Esophagus squamous epithelium (tissue), 5 donors: ENCODE results near the gene NXN. TPM values are rescaled to one million over a fixed set of nuclear protein-coding genes. Genes with fewer than 3 reads are reported as not detected.

Experiments
- DNase-seq: peaks from one replicate; lab custom pipeline; 2025; lab: John Stamatoyannopoulos, UW
- H3K27ac ChIP-seq, 4 donors: fragments of 200-600 bp; sonication (generic); one replicate each; pipeline ENCODE4 v1.5.1; 2016 to 2019; ENCODE audit warnings: mild to moderate bottlenecking in 1 of 4
- H3K27me3 ChIP-seq, 4 donors: fragments of 200-600 bp; sonication (generic); 1 replicate in 3 of 4; 2 replicates in 1 of 4; pipeline versions ENCODE4 v1.5.1 to v1.6.0; 2017 to 2021; ENCODE audit warnings: antibody characterized with exemption in 1 of 4
- H3K36me3 ChIP-seq, 3 donors: fragments of 200-600 bp; sonication (generic); one replicate each; pipeline ENCODE4 v1.5.1; 2016 to 2019
- H3K4me1 ChIP-seq, 3 donors: fragments of 200-600 bp; sonication (generic); one replicate each; pipeline ENCODE4 v1.5.1; 2017 to 2019
- H3K4me3 ChIP-seq, 4 donors: fragments of 200-600 bp; sonication (generic); 1 replicate in 3 of 4; 2 replicates in 1 of 4; pipeline ENCODE4 v1.5.1; 2016 to 2019; ENCODE audit warnings: mild to moderate bottlenecking in 2 of 4, moderate library complexity in 1 of 4
- H3K9me3 ChIP-seq, 3 donors: fragments of 200-600 bp; sonication (generic); one replicate each; pipeline ENCODE4 v1.5.1; 2016 to 2019
- CTCF ChIP-seq, 6 experiments: fragments of 450-650 bp in 4 of 6; fragments of 200-600 bp in 2 of 6; sonication (generic) in 2 of 6; IDR thresholded peaks; one replicate each; pipeline ENCODE4 v1.5.1; 2016 to 2019; ENCODE audit warnings: antibody characterized with exemption in 6 of 6, mild to moderate bottlenecking in 4 of 6, moderate library complexity in 4 of 6
- POLR2A ChIP-seq, 4 donors: fragments of 450-650 bp; IDR thresholded peaks; one replicate each; pipeline ENCODE4 v1.6.1; 2017; ENCODE audit warnings: antibody characterized with exemption in 4 of 4, mild to moderate bottlenecking in 4 of 4, moderate library complexity in 3 of 4
- WGBS, 2 donors: methylation state at CpG; one replicate each; pipeline ENCODE4 v1.1.5; 2018; 5-methylcytosine and 5-hydroxymethylcytosine counted together
- intact Hi-C: fragments of 100-400 bp; cut with DNase I; formaldehyde crosslinking; loops from one replicate; pipeline ENCODE4 v1.15.0; 2022
- total RNA-seq, 4 donors: library from RNA; depleted of rRNA; stranded (reverse); fragments of >200 nt; gene quantifications; one replicate each; pipeline ENCODE4 v1.1.0, GENCODE V29; 2016
- donor health status: DM: yes; HTN: yes; CAD: no.

The NXN gene
- total RNA-seq, 4 donors from 2014 or later: 19.5 to 34.9 (median 28.7) TPM

GRCh38 chr17:1024076-1024475 lies 44.5 kb upstream of the NXN start:
- Histone ChIP-seq H3K4me3 (no peak overlapping the region), H3K9me3 (no peaks in the 10 kb centered on the region), H3K27me3 (no peaks in the 10 kb centered on the region), H3K27ac (no peak overlapping the region), H3K36me3 (peaks cover 0 to 93% (median 5%) of the 10 kb centered on the region in 3 donors), H3K4me1 (peaks cover under 1 to 42% (median 7%) of the 10 kb centered on the region in 3 donors)
- WGBS, 2 donors: 45 to 70% methylated on average over 8 to 16 of the region's 27 CpGs
- no peak for DNase-seq
- intact Hi-C loops: no loop called here
- TF ChIP-seq CTCF (IDR thresholded peaks at IDR 0.05) (no peak), POLR2A (IDR thresholded peaks at IDR 0.05) (no peak)

- intact Hi-C loops: no loop called here
- TF ChIP-seq POLR2A (IDR thresholded peaks at IDR 0.05) (no peak), CTCF (IDR thresholded peaks at IDR 0.05) (no peak)
- no peak for DNase-seq
- peaks cover 0 to 94% (median 1%) of the 10 kb centered on the region in 3 donors for H3K36me3 ChIP-seq
- no peak overlapping the region for H3K4me3 ChIP-seq
- H3K27ac ChIP-seq: peak overlapping the region in 1 of 4 donors; percentile 29
- no peaks in the 10 kb centered on the region for H3K9me3 ChIP-seq
- peaks cover 0 to 33% (median 0%) of the 10 kb centered on the region in 3 donors for H3K4me1 ChIP-seq
- 83 to 86% methylated on average over 4 to 5 of the region's 32 CpGs for WGBS, 2 donors
- no peaks in the 10 kb centered on the region for H3K27me3 ChIP-seq
Observed at GRCh38 chr17:1022278-1023024, 42.9 kb upstream of the NXN start.

GRCh38 chr17:1021147-1021546 lies 41.6 kb upstream of the NXN start:
- no peak for TF ChIP-seq POLR2A (IDR thresholded peaks at IDR 0.05)
- no peak for TF ChIP-seq CTCF (IDR thresholded peaks at IDR 0.05)
- intact Hi-C loops: no loop called here
- Histone ChIP-seq H3K4me1 (peaks cover 0 to 32% (median 0%) of the 10 kb centered on the region in 3 donors), H3K4me3 (no peak overlapping the region), H3K36me3 (peaks cover 0 to 94% (median 0%) of the 10 kb centered on the region in 3 donors), H3K27me3 (no peaks in the 10 kb centered on the region), H3K9me3 (no peaks in the 10 kb centered on the region), H3K27ac (no peak overlapping the region)
- 87 to 100% methylated on average over 1 to 12 of the region's 17 CpGs for WGBS, 2 donors
- no peak for DNase-seq

- DNase-seq: no peak
- intact Hi-C loops: no loop called here
- 0 to 79% methylated on average over 1 to 7 of the region's 10 CpGs for WGBS, 2 donors
- no peak overlapping the region for H3K4me3 ChIP-seq
- H3K36me3 ChIP-seq: peaks cover 0 to 97% (median 0%) of the 10 kb centered on the region in 3 donors
- H3K27me3 ChIP-seq: no peaks in the 10 kb centered on the region
- H3K4me1 ChIP-seq: peaks cover 0 to 30% (median 0%) of the 10 kb centered on the region in 3 donors
- no peak for TF ChIP-seq POLR2A (IDR thresholded peaks at IDR 0.05)
- no peaks in the 10 kb centered on the region for H3K9me3 ChIP-seq
- peak overlapping the region in 2 of 4 donors; percentile 24 to 50 for H3K27ac ChIP-seq
Observed at GRCh38 chr17:1019451-1019850, 39.9 kb upstream of the NXN start.

GRCh38 chr17:1018547-1018946 lies 39.0 kb upstream of the NXN start:
- Histone ChIP-seq H3K27ac (no peak overlapping the region), H3K9me3 (no peaks in the 10 kb centered on the region), H3K4me1 (peaks cover 0 to 23% (median 0%) of the 10 kb centered on the region in 3 donors), H3K27me3 (no peaks in the 10 kb centered on the region), H3K36me3 (peaks cover 0 to 96% (median 0%) of the 10 kb centered on the region in 3 donors), H3K4me3 (no peak overlapping the region)
- no peak for DNase-seq
- WGBS, 2 donors: 67 to 89% methylated on average over 5 to 7 of the region's 11 CpGs
- TF ChIP-seq CTCF (IDR thresholded peaks at IDR 0.05): no peak
- no peak for TF ChIP-seq POLR2A (IDR thresholded peaks at IDR 0.05)
- intact Hi-C loops: no loop called here
